GM12878 (cell line): ENCODE results near the gene FAM156B. TPM values are rescaled to one million over a fixed set of nuclear protein-coding genes. Genes with fewer than 3 reads are reported as not detected.

Experiments
- BMI1 ChIP-seq: fragments of 450-650 bp; IDR thresholded peaks from 2 replicates; pipeline ENCODE4 v1.6.1; 2016; ENCODE audit warnings: mild to moderate bottlenecking, moderate library complexity, borderline replicate concordance
- CREM ChIP-seq: IDR thresholded peaks from 2 replicates; pipeline ENCODE4 v1.6.1; 2014; ENCODE audit warnings: antibody characterized with exemption, low read depth
- NFYB ChIP-seq: IDR thresholded peaks from 2 replicates; pipeline ENCODE4 v1.6.1; 2011; ENCODE audit warnings: low read depth, mild to moderate bottlenecking, low read length, improper control_type of control experiment, moderate library complexity; ENCODE audit not compliant: insufficient read depth
- POLR2A ChIP-seq: IDR thresholded peaks from 2 replicates; pipeline ENCODE4 v1.6.1; 2011; ENCODE audit warnings: low read depth, mild to moderate bottlenecking, low read length
- POLR2AphosphoS2 ChIP-seq: IDR thresholded peaks from 2 replicates; pipeline ENCODE4 v1.6.1; 2011; ENCODE audit warnings: low read depth, mild to moderate bottlenecking, low read length, improper control_type of control experiment, moderate library complexity
- RELB ChIP-seq: fragments of 450-650 bp; IDR thresholded peaks from 2 replicates; pipeline ENCODE4 v1.6.1; 2017; ENCODE audit warnings: low read depth, mild to moderate bottlenecking, moderate library complexity
- SIN3A ChIP-seq: IDR thresholded peaks from 2 replicates; pipeline ENCODE4 v1.6.1; 2012; ENCODE audit warnings: low read depth, low read length, improper control_type of control experiment
- SIX5 ChIP-seq: IDR thresholded peaks from 2 replicates; pipeline ENCODE4 v1.6.1; 2011; ENCODE audit warnings: mild to moderate bottlenecking, low read depth, low read length, moderate library complexity; ENCODE audit not compliant: severe bottlenecking
- SPI1 ChIP-seq: IDR thresholded peaks from 2 replicates; pipeline ENCODE4 v1.6.1; 2011; ENCODE audit warnings: low read depth, mild to moderate bottlenecking, low read length, moderate library complexity, borderline replicate concordance; ENCODE audit not compliant: insufficient read depth
- SUPT20H ChIP-seq: IDR thresholded peaks from 2 replicates; pipeline ENCODE4 v1.6.1; 2011; ENCODE audit warnings: low read depth, mild to moderate bottlenecking, low read length, moderate library complexity, borderline replicate concordance; ENCODE audit not compliant: control insufficient read depth
- ZNF592 ChIP-seq: fragments of 450-650 bp; IDR thresholded peaks from 2 replicates; pipeline ENCODE4 v1.6.1; 2017; ENCODE audit warnings: mild to moderate bottlenecking, moderate library complexity
- ZSCAN29 ChIP-seq: fragments of 450-650 bp; IDR thresholded peaks from 2 replicates; pipeline ENCODE4 v1.6.1; 2017; ENCODE audit warnings: mild to moderate bottlenecking, moderate library complexity
- polyA plus RNA-seq, 11 experiments: library from polyadenylated mRNA; depleted of rRNA in 4 of 11; unstranded in 6 of 11; stranded (reverse) in 5 of 11; fragments of >200 nt; fragmentation: Nextera tagmentation in 4 of 11; fragmentation: Illumina TruSeq in 1 of 11; extraction: Ambion mirVana in 4 of 11; extraction: Trizol in 1 of 11; gene quantifications; 1 replicate in 1 of 11; 2 replicates in 10 of 11; pipeline versions ENCODE4 v1.2.1 to v1.2.3, GENCODE V29; 2011 to 2016; ENCODE audit warnings: inconsistent platforms in 2 of 11, missing spikeins in 2 of 11, low read depth in 1 of 11
- total RNA-seq, 4 experiments: library from RNA; depleted of rRNA in 3 of 4; stranded (reverse); fragments of >200 nt in 3 of 4; fragmentation: Illumina TruSeq in 1 of 4; extraction: Trizol in 1 of 4; gene quantifications; 2 replicates each; pipeline versions ENCODE4 v1.2.1 to v1.2.3, GENCODE V29; 2013 to 2021

FAM156B gene
- total and polyA plus RNA-seq, 10 of the 15 experiments (the other 5 are each of a cell fraction or from before 2014, with no cell fraction given), result 0.53 to 27.9 (median 16.8) TPM

GRCh38 chrX:52934704-52935469, 37.8 kb downstream of the FAM156B start (continued):
- TF ChIP-seq ZSCAN29, result peak; percentile 81
- TF ChIP-seq SIX5, result no peak
- TF ChIP-seq POLR2A, result peak; percentile 89
- TF ChIP-seq BMI1, result no peak
- peak; percentile 44; the same call in 1 of the 2 replicates for TF ChIP-seq POLR2AphosphoS2
- TF ChIP-seq SIN3A, result peak; percentile 33; the same call in 1 of the 2 replicates
- TF ChIP-seq CREM, result peak; percentile 77; the same call in 1 of the 2 replicates
- no peak for TF ChIP-seq NFYB
- TF ChIP-seq RELB, result peak; percentile 96
- peak; percentile 56; the same call in 1 of the 2 replicates for TF ChIP-seq SPI1
- no peak for TF ChIP-seq SUPT20H
- TF ChIP-seq ZNF592, result peak; percentile 95
